Astrocyte of the cerebellum (primary cell): Measurements from ENCODE around the gene CTSC.

Experiments used
- DNase-seq: peaks from one replicate; pipeline ENCODE4 v3.0.0-alpha.2; 2011; ENCODE audit warnings: low read depth
- H3K4me3 ChIP-seq: 2 replicates; pipeline ENCODE4 v1.5.1; 2011; ENCODE audit warnings: mild to moderate bottlenecking, low read depth, low read length, moderate library complexity
- CTCF ChIP-seq: IDR thresholded peaks from 2 replicates; pipeline ENCODE4 v1.5.1; 2012; ENCODE audit warnings: low read length, low read depth, moderate library complexity, mild to moderate bottlenecking; ENCODE audit errors: missing control alignments
- in situ Hi-C: cut with HindIII; loops from 2 replicates; pipeline ENCODE4 v1.10.0; 2017; ENCODE audit warnings: low sequenced_read_pairs

Gene CTSC

GRCh38 chr11:88337181-88337986, at the start of gene CTSC:
Gene CTSC, minus strand, starts transcription at chr11:88337736. Its CDS starts 64 bp downstream, at chr11:88337672.
- H3K4me3 ChIP-seq, result peak within 1 kb of the TSS; percentile 91
- peak; percentile 62 for DNase-seq
- no peak for TF ChIP-seq CTCF
- in situ Hi-C loops, result no loop called here

- peak; percentile 36 for DNase-seq
- H3K4me3 ChIP-seq, result no peak overlapping the region
- in situ Hi-C loops, result no loop called here
- TF ChIP-seq CTCF, result no peak
Measured at GRCh38 chr11:88384669-88385005, 47.1 kb upstream of the CTSC start.

GRCh38 chr11:88384004-88384668, 46.6 kb upstream of the CTSC start:
- DNase-seq, result peak; percentile 29
- no peak for TF ChIP-seq CTCF
- in situ Hi-C loops, result no loop called here
- no peak overlapping the region for H3K4me3 ChIP-seq

- no peak overlapping the region for H3K4me3 ChIP-seq
- DNase-seq, result no peak
- in situ Hi-C loops, result no loop called here
- no peak for TF ChIP-seq CTCF
Measured at GRCh38 chr11:88383447-88383846, 45.9 kb upstream of the CTSC start.

GRCh38 chr11:88379130-88379529, 41.6 kb upstream of the CTSC start:
- DNase-seq, result no peak
- in situ Hi-C loops, result no loop called here
- no peak overlapping the region for H3K4me3 ChIP-seq
- no peak for TF ChIP-seq CTCF

GRCh38 chr11:88378422-88379066, 41.0 kb upstream of the CTSC start:
- no peak for DNase-seq
- in situ Hi-C loops, result no loop called here
- H3K4me3 ChIP-seq, result no peak overlapping the region
- no peak for TF ChIP-seq CTCF
